Heart left ventricle (tissue), 16 donors: ENCODE measurements around the gene NLGN3. TPM values are rescaled to one million over a fixed set of nuclear protein-coding genes. Genes with fewer than 3 reads are reported as not detected.

Source experiments
- ATAC-seq, 4 donors: fragments of 200-7000 bp; cut with Tn5 transposase; one replicate each; pipeline ENCODE4 v1.9.1; 2020 to 2022; ENCODE audit warnings: moderate library complexity in 4 of 4, mild to moderate bottlenecking in 3 of 4, moderate number of reproducible peaks in 1 of 4
- DNase-seq, 5 donors: peaks; one replicate each; pipeline ENCODE4 v3.0.0-alpha.2; 2020
- H3K27ac ChIP-seq, 12 donors: fragments of 200-600 bp; sonication (generic) in 4 of 12; one replicate each; pipeline versions ENCODE4 v1.5.0 to v1.8.0; 2016 to 2022; ENCODE audit warnings: mild to moderate bottlenecking in 2 of 12
- H3K27me3 ChIP-seq, 9 donors: fragments of 200-600 bp; sonication (generic) in 2 of 9; one replicate each; pipeline versions ENCODE4 v1.5.1 to v1.8.0; 2016 to 2022; ENCODE audit warnings: mild to moderate bottlenecking in 3 of 9
- H3K36me3 ChIP-seq, 9 donors: fragments of 200-600 bp; sonication (generic) in 2 of 9; one replicate each; pipeline versions ENCODE4 v1.5.0 to v1.8.0; 2018 to 2022; ENCODE audit warnings: mild to moderate bottlenecking in 2 of 9
- H3K4me1 ChIP-seq, 12 donors: fragments of 200-600 bp; sonication (generic) in 4 of 12; one replicate each; pipeline versions ENCODE4 v1.5.0 to v1.8.0; 2016 to 2022; ENCODE audit warnings: mild to moderate bottlenecking in 3 of 12
- H3K4me3 ChIP-seq, 12 donors: fragments of 200-600 bp; sonication (generic) in 4 of 12; one replicate each; pipeline versions ENCODE4 v1.5.0 to v1.8.0; 2017 to 2022; ENCODE audit warnings: mild to moderate bottlenecking in 9 of 12, moderate library complexity in 4 of 12
- H3K9me3 ChIP-seq, 12 donors: fragments of 200-600 bp; sonication (generic) in 4 of 12; one replicate each; pipeline versions ENCODE4 v1.5.0 to v1.8.0; 2016 to 2022; ENCODE audit warnings: mild to moderate bottlenecking in 1 of 12
- POLR2A ChIP-seq, 2 donors: fragments of 450-650 bp; IDR thresholded peaks; one replicate each; pipeline ENCODE4 v1.6.1; 2017; ENCODE audit warnings: antibody characterized with exemption in 2 of 2, mild to moderate bottlenecking in 2 of 2, moderate library complexity in 2 of 2
- WGBS, 4 donors: extraction: QIAGEN DNeasy Blood & Tissue Kit in 2 of 4; methylation state at CpG; one replicate each; pipeline versions ENCODE4 v1.1.5 to v1.1.7; 2013 to 2018; 5-methylcytosine and 5-hydroxymethylcytosine counted together
- intact Hi-C, 10 donors: fragments of 100-400 bp; cut with DNase I; formaldehyde crosslinking; loops; one replicate each; pipeline versions ENCODE4 v1.11.1 to v1.14.2; 2022
- polyA plus RNA-seq, 2 donors: library from polyadenylated mRNA; stranded (reverse); fragments of 200-250 nt; gene quantifications; one replicate each; pipeline ENCODE4 v1.2.3, GENCODE V29; 2013
- total RNA-seq, 9 donors: library from RNA; depleted of rRNA in 2 of 9; stranded (reverse); fragments of >200 nt in 2 of 9; fragmentation: NEBNext Ultra II Directional in 3 of 9; extraction: Animal tissue kit (Norgen Biotek cat#: 25700) in 3 of 9; gene quantifications; one replicate each; pipeline versions ENCODE4 v1.1.0 to v1.2.4, GENCODE V29; 2016 to 2023
- TF ChIP-seq, protein P1 (sequence below), 12 donors: fragments of 200-600 bp; sonication (generic) in 4 of 12; IDR thresholded peaks; one replicate each; pipeline versions ENCODE4 v1.5.0 to v1.8.0; 2018 to 2022; ENCODE audit warnings: antibody characterized with exemption in 12 of 12, mild to moderate bottlenecking in 5 of 12
- donor health status: ischemic (EF 13 %, LVEDD 7.1; RV severe dilation, severe dysfunction).
- donor health status: healthy with polysubstance abuse.
- donor health status: DM: no; HTN: yes; CAD: no.
- donor health status: DM: no; HTN: no; CAD: no.
- donor health status: ischemic (EF 25% LVEDD 6.9; RV normal size, moderate dysfunction).
- donor health status: ischemic (EF 25% LVEDD 5.7; RV mildly dilated, moderate dysfunction).
- donor health status: healthy.
- donor health status: DM: yes; HTN: yes; CAD: no.
- donor health status: ischemic (EF 35%, LVEDD 5.7; RV mildly dilated, moderate dysfunction).
- donor health status: nonischemic (EF 11% LVEDD 7.7; RV severe dilation, severe dysfunction).
- donor health status: DM: yes; HTN: yes; CAD: no.
- donor health status: PGD.
- donor health status: ischemic (EF 29% LVEDD 5.4; RV normal size, mild dysfunction).
- donor health status: nonischemic (EF 23%, LVEDD 6.1; RV moderate dilation, normal function).

The NLGN3 gene
- total and polyA plus RNA-seq, 11 donors: 0.14 to 1.3 (median 0.49) TPM

DNA sequence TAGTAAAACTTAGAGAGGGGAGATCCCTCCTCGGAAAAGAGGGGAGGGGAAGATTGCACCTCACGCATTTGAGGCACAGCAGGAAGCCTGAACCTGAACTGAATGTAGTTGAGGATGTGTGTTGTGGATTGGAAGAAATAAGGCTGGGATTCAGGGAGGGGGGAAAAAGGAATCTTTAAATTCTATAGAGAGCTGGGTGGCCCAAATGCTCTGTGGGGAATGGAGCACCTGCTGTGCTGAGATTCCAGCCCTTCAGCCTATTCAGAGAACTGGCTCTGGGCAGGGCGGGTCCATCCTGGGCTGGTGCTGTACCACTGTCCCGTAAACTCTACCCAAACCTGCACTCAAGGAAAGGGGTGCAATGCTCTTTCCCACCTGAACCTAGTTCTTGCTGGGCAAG is 44.9 kb upstream of the NLGN3 start:
- Histone ChIP-seq H3K27ac (no peak overlapping the region), H3K9me3 (no peaks in the 10 kb centered on the region), H3K4me3 (no peak overlapping the region), H3K4me1 (peaks cover 0 to 30% (median 6%) of the 10 kb centered on the region in 12 donors), H3K27me3 (peaks cover 0 to 4% (median 0%) of the 10 kb centered on the region in 9 donors), H3K36me3 (no peaks in the 10 kb centered on the region)
- 62 to 95% (median 84%) methylated on average over 4 of the region's 4 CpGs for WGBS, 4 donors
- TF ChIP-seq POLR2A (IDR thresholded peaks at IDR 0.05): no peak
- TF ChIP-seq, protein P1, sequence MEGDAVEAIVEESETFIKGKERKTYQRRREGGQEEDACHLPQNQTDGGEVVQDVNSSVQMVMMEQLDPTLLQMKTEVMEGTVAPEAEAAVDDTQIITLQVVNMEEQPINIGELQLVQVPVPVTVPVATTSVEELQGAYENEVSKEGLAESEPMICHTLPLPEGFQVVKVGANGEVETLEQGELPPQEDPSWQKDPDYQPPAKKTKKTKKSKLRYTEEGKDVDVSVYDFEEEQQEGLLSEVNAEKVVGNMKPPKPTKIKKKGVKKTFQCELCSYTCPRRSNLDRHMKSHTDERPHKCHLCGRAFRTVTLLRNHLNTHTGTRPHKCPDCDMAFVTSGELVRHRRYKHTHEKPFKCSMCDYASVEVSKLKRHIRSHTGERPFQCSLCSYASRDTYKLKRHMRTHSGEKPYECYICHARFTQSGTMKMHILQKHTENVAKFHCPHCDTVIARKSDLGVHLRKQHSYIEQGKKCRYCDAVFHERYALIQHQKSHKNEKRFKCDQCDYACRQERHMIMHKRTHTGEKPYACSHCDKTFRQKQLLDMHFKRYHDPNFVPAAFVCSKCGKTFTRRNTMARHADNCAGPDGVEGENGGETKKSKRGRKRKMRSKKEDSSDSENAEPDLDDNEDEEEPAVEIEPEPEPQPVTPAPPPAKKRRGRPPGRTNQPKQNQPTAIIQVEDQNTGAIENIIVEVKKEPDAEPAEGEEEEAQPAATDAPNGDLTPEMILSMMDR (IDR thresholded peaks at IDR 0.05): no peak
- no peak for ATAC-seq
- no peak for DNase-seq
- intact Hi-C loops: loop anchor here in 5 of 10 donors (5.0 kb wide), 3 partner anchors 33 to 83 kb away; no protein-coding TSS in a partner anchor

DNA sequence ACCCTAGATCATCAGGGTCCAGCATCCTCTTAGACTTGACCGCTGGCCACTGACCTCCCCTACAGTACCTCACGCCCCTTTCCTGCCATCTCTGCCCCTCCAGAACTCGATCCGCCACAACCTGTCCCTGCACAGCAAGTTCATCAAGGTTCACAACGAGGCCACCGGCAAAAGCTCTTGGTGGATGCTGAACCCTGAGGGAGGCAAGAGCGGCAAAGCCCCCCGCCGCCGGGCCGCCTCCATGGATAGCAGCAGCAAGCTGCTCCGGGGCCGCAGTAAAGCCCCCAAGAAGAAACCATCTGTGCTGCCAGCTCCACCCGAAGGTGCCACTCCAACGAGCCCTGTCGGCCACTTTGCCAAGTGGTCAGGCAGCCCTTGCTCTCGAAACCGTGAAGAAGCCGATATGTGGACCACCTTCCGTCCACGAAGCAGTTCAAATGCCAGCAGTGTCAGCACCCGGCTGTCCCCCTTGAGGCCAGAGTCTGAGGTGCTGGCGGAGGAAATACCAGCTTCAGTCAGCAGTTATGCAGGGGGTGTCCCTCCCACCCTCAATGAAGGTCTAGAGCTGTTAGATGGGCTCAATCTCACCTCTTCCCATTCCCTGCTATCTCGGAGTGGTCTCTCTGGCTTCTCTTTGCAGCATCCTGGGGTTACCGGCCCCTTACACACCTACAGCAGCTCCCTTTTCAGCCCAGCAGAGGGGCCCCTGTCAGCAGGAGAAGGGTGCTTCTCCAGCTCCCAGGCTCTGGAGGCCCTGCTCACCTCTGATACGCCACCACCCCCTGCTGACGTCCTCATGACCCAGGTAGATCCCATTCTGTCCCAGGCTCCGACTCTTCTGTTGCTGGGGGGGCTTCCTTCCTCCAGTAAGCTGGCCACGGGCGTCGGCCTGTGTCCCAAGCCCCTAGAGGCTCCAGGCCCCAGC is 43.8 kb upstream of the NLGN3 start:
- Histone ChIP-seq H3K27me3 (peaks cover 0 to 4% (median 0%) of the 10 kb centered on the region in 9 donors), H3K4me3 (no peak overlapping the region), H3K27ac (no peak overlapping the region), H3K4me1 (peaks cover 0 to 30% (median 5%) of the 10 kb centered on the region in 12 donors), H3K9me3 (no peaks in the 10 kb centered on the region), H3K36me3 (no peaks in the 10 kb centered on the region)
- no peak for ATAC-seq
- WGBS, 4 donors: 68 to 84% (median 76%) methylated on average over 29 to 31 of the region's 31 CpGs
- DNase-seq: no peak
- TF ChIP-seq, protein P1 (IDR thresholded peaks at IDR 0.05): no peak
- TF ChIP-seq POLR2A (IDR thresholded peaks at IDR 0.05): no peak
- intact Hi-C loops: no loop called here

DNA sequence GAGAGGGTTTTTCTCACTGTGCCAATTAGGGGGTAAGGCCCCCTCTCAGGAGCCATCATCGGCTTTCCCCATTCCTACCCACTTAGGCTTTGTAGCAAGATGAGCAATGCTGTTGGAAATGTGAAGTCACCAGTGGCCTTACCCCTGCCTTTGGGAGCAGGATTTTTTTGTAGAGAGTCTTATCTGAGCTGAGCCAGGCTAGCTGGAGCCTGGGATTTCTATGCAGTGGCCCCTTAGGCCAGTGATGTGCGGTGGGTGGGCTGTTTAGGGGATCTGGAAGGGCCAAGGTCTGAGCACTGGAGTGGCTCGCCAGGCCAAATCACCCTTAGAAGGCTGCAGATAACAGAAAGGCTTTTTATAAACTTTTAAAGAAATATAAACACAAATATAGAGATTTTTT is 42.3 kb upstream of the NLGN3 start:
- Histone ChIP-seq H3K4me3 (no peak overlapping the region), H3K27ac (no peak overlapping the region), H3K4me1 (peaks cover 0 to 26% (median 5%) of the 10 kb centered on the region in 12 donors), H3K9me3 (no peaks in the 10 kb centered on the region), H3K27me3 (peaks cover 0 to 4% (median 0%) of the 10 kb centered on the region in 9 donors), H3K36me3 (no peaks in the 10 kb centered on the region)
- ATAC-seq: no peak
- intact Hi-C loops: no loop called here
- TF ChIP-seq POLR2A (IDR thresholded peaks at IDR 0.05): no peak
- TF ChIP-seq, protein P1 (IDR thresholded peaks at IDR 0.05): no peak
- DNase-seq: no peak
- WGBS, 4 donors: 54 to 79% (median 69%) methylated on average over 3 of the region's 3 CpGs
